Measurements from ENCODE around the gene IKZF4. TPM values are rescaled to one million over a fixed set of nuclear protein-coding genes. Genes with fewer than 3 reads are reported as not detected.

The IKZF4 gene
- total RNA-seq, 1 experiment from 2014 or later: 8.8 TPM

DNA sequence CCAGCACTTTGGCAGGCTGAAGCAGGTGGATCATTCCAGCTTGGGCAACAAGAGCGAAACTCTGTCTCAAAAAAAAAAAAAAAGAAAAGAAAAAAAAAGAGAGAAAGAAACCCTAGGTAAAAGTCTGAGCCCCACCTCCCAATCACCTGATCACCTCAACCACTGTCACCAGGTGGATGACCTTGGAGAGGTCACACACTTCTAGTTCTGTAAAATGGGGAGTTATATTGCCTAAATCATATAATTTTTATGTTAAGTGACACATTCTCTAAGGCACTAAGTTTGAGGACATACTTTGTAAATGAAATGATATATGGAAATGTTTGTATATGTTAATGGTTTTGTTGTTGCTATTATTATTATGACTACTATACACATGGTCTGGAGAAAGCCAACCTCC is 57.6 kb downstream of the IKZF4 start:
- CTCF ChIA-PET: interaction anchor here (0.5 to 0.7 kb wide), 5 partner anchors 39 to 1230 kb away, joined by 3 to 12 read pairs (median 3); partner anchors contain the start of genes RBMS2 and ZC3H10
- intact Hi-C loops (cut with micrococcal nuclease; ENCODE audit: unreplicated experiment): no loop called here

DNA sequence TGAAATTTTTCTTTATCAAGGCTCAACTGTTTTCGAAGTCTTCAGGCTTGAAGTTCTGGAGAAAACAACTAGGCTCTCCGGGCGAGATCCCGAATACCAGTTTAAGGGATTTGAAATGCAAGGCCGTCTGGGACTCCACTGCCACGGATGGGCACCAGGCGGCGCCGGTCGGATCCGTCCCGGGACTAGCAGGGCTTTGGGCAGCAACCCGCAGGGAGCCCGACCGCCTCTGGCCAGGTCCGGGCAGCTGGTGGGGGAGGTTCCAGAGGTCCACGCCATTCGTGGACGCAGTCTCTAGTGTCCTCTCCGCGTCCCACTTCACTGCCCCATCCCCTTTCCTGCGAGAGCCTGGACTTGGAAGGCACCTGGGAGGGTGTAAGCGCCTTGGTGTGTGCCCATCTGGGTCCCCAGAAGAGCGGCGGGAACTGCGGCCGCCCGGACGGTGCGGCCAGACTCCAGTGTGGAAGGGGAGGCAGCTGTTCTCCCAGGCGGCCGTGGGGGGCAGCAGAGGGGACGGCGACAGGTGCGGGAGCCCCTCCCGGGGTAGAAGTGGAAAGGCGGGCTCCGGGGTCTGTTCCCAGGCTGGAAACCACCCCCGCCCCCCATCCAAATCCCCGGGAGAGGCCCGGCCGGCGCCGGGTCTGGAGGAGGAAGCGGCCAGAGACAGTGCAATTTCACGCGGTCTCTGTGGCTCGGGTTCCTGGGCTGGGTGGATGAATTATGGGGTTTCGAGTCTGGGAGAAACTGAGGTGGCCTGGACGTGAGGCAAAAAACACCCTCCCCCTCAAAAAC is 58.3 kb downstream of the IKZF4 start:
- no peaks in the 10 kb centered on the region for H3K4me1 ChIP-seq (ENCODE audit: insufficient read depth, low read length, poor library complexity, severe bottlenecking)
- TF ChIP-seq CTCF (conservative IDR thresholded peaks at IDR 0.05; ENCODE audit: low read depth, low read length) (peak; percentile 75), EZH2 (IDR thresholded peaks at IDR 0.05; ENCODE audit: borderline replicate concordance, low read depth, low read length, poor library complexity, severe bottlenecking) (no peak)
- CTCF ChIA-PET: interaction anchor here (0.5 to 1.0 kb wide), 5 partner anchors 12 to 340 kb away, joined by 3 to 16 read pairs (median 4); partner anchors contain the start of gene ZC3H10
- no peaks in the 10 kb centered on the region for H3K27me3 ChIP-seq (replicated peaks; ENCODE audit: insufficient read depth, low read depth, low read length, poor library complexity)
- peak; percentile 76 for DNase-seq (ENCODE audit: low spot score)
- no peak overlapping the region for H3K27ac ChIP-seq (ENCODE audit: low read depth, low read length, poor library complexity, severe bottlenecking)
- H3K36me3 ChIP-seq (ENCODE audit: insufficient read depth, low read length, poor library complexity, severe bottlenecking): no peaks in the 10 kb centered on the region
- no TSS peak for BruUV-seq (replicated peaks)
- POLR2A ChIA-PET (ENCODE audit: low non-redundant PET): interaction anchor here (1.1 kb wide), 1 partner anchor 25 kb away, joined by 3 read pairs; the partner anchor contains the start of gene PA2G4
- no peaks in the 10 kb centered on the region for H3K9me3 ChIP-seq (ENCODE audit: low read depth, low read length, poor library complexity, severe bottlenecking)
- intact Hi-C loops (cut with micrococcal nuclease; ENCODE audit: unreplicated experiment): no loop called here
- H3K4me3 ChIP-seq (ENCODE audit: low read depth, low read length, poor library complexity, severe bottlenecking): peak overlapping the region; percentile 59

More for the DNA sequence above, 57.6 kb downstream of the IKZF4 start:
- Histone ChIP-seq H3K27me3 (replicated peaks; ENCODE audit: insufficient read depth, low read depth, low read length, poor library complexity) (no peaks in the 10 kb centered on the region), H3K4me1 (ENCODE audit: insufficient read depth, low read length, poor library complexity, severe bottlenecking) (no peaks in the 10 kb centered on the region), H3K36me3 (ENCODE audit: insufficient read depth, low read length, poor library complexity, severe bottlenecking) (no peaks in the 10 kb centered on the region), H3K9me3 (ENCODE audit: low read depth, low read length, poor library complexity, severe bottlenecking) (no peaks in the 10 kb centered on the region), H3K27ac (ENCODE audit: low read depth, low read length, poor library complexity, severe bottlenecking) (no peak overlapping the region), H3K4me3 (ENCODE audit: low read depth, low read length, poor library complexity, severe bottlenecking) (no peak overlapping the region)
- DNase-seq (ENCODE audit: low spot score): no peak
- POLR2A ChIA-PET (ENCODE audit: low non-redundant PET): no interaction called here
- TF ChIP-seq EZH2 (IDR thresholded peaks at IDR 0.05; ENCODE audit: borderline replicate concordance, low read depth, low read length, poor library complexity, severe bottlenecking) (no peak), CTCF (conservative IDR thresholded peaks at IDR 0.05; ENCODE audit: low read depth, low read length) (no peak)
- no TSS peak for BruUV-seq (replicated peaks)

DNA sequence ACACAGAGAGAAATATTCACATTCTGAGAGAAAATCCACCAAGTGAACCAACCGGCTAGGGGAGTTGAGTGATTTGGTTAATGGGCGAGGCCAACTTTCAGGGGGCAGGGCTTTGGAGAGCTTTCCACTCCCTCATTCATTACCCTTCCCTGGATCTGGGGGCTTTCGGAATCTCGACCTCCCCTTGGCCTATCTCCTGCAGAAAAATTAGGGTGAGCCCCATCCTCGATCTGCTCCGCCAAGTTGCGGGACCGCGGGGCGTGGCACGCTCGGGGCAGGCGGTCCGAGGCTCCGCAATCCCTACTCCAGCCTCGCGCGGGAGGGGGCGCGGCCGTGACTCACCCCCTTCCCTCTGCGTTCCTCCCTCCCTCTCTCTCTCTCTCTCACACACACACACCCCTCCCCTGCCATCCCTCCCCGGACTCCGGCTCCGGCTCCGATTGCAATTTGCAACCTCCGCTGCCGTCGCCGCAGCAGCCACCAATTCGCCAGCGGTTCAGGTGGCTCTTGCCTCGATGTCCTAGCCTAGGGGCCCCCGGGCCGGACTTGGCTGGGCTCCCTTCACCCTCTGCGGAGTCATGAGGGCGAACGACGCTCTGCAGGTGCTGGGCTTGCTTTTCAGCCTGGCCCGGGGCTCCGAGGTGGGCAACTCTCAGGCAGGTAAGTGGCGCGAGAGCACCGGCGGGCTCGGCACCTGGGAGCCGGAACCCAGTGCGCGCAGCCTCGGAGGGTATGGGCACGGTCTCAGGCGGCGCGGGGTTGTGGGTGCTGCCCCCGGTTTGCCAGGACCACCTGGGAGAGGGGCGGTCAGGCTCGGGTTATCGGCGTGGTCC is 59.1 kb downstream of the IKZF4 start, which contains the start of gene ERBB3:
Gene ERBB3 (plus strand): TSS at position 443 of the 833 bp plus-strand sequence. CDS start 136 bp downstream, at position 579.
- Histone ChIP-seq H3K9me3 (ENCODE audit: low read depth, low read length, poor library complexity, severe bottlenecking) (no peaks in the 10 kb centered on the region), H3K36me3 (ENCODE audit: insufficient read depth, low read length, poor library complexity, severe bottlenecking) (no peaks in the 10 kb centered on the region), H3K4me1 (ENCODE audit: insufficient read depth, low read length, poor library complexity, severe bottlenecking) (no peaks in the 10 kb centered on the region), H3K4me3 (ENCODE audit: low read depth, low read length, poor library complexity, severe bottlenecking) (peak within 1 kb of the TSS; percentile 59), H3K27me3 (replicated peaks; ENCODE audit: insufficient read depth, low read depth, low read length, poor library complexity) (no peaks in the 10 kb centered on the region), H3K27ac (ENCODE audit: low read depth, low read length, poor library complexity, severe bottlenecking) (no peak within 1 kb of the TSS)
- intact Hi-C loops (cut with micrococcal nuclease; ENCODE audit: unreplicated experiment): no loop called here
- TF ChIP-seq EZH2 (IDR thresholded peaks at IDR 0.05; ENCODE audit: borderline replicate concordance, low read depth, low read length, poor library complexity, severe bottlenecking): no peak
- no peak for TF ChIP-seq CTCF (conservative IDR thresholded peaks at IDR 0.05; ENCODE audit: low read depth, low read length)
- DNase-seq (ENCODE audit: low spot score): peak; percentile 83
- POLR2A ChIA-PET (ENCODE audit: low non-redundant PET): interaction anchor here (1.1 kb wide), 1 partner anchor 24 kb away, joined by 3 read pairs; the partner anchor contains the start of gene PA2G4
- BruUV-seq (replicated peaks): no TSS peak
- CTCF ChIA-PET: interaction anchor here (0.5 to 1.0 kb wide), 4 partner anchors 11 to 341 kb away, joined by 3 to 16 read pairs (median 4); no protein-coding TSS in a partner anchor

Measured in A673 (cell line).